ENCODE results near the gene WDTC1.

- TF ChIP-seq CTCF (IDR thresholded peaks at IDR 0.05) (peak; percentile 97 to 99 (median 98)), POLR2A (IDR thresholded peaks at IDR 0.05) (peak; percentile 23)
These were observed 66.1 kb downstream of the WDTC1 start for GRCh38 chr1:27300341-27301051.

Measured in ovary (tissue), 3 donors.